A549 (cell line): ENCODE results near the gene ALOX5. TPM values are rescaled to one million over a fixed set of nuclear protein-coding genes. Genes with fewer than 3 reads are reported as not detected.

Experiments
- ATAC-seq, 2 experiments: fragments of 200-7000 bp in 1 of 2; fragments of >200 bp in 1 of 2; cut with Nextera tagmentation in 1 of 2; cut with Tn5 transposase in 1 of 2; 3 replicates each; pipeline versions ENCODE4 v1.8.0 to v1.9.1; 2018 to 2020; ENCODE audit warnings: mild to moderate bottlenecking in 1 of 2, moderate library complexity in 1 of 2
- CTCF ChIA-PET: fragments of 300-600 bp; sonication (Branson Sonifier 250); formaldehyde crosslinking; extraction: SDS; loops from one replicate; lab custom pipeline; 2021; ENCODE audit warnings: antibody characterized with exemption, inconsistent platforms; lab: Yijun Ruan, JAX
- POLR2A ChIA-PET: fragments of 350-600 bp; formaldehyde crosslinking; extraction: SDS; loops from one replicate; lab custom pipeline; 2021; ENCODE audit warnings: antibody characterized with exemption, inconsistent platforms; lab: Yijun Ruan, JAX
- DNase-seq, 2 experiments: peaks; one replicate each; pipeline versions ENCODE4 v3.0.0 to v3.0.0-alpha.2; 2011 to 2016; ENCODE audit warnings: low read depth in 1 of 2, low spot score in 1 of 2
- FAIRE-seq: peaks from 2 replicates; lab custom pipeline; 2011; peaks lifted over from hg19 to GRCh38; lab: Jason Lieb, UNC
- H3K27ac ChIP-seq, 2 experiments: fragments of >200 bp; sonication (Bioruptor Twin); formaldehyde crosslinking; 3 replicates each; pipeline ENCODE4 v1.5.1; 2016 to 2017
- H3K4me1 ChIP-seq: fragments of >200 bp; sonication (Bioruptor Twin); formaldehyde crosslinking; 3 replicates; pipeline ENCODE4 v1.6.1; 2016
- H3K4me2 ChIP-seq: fragments of >200 bp; sonication (Bioruptor Twin); formaldehyde crosslinking; 3 replicates; pipeline ENCODE4 v1.6.1; 2016
- H3K4me3 ChIP-seq: fragments of >200 bp; sonication (Bioruptor Twin); formaldehyde crosslinking; 3 replicates; pipeline ENCODE4 v1.5.1; 2016
- H3K9me3 ChIP-seq: fragments of >200 bp; sonication (Bioruptor Twin); formaldehyde crosslinking; 3 replicates; pipeline ENCODE4 v1.6.1; 2016
- ATOH8 ChIP-seq: fragments of 250-450 bp; sonication (Bioruptor Pico); IDR thresholded peaks from 2 replicates; pipeline ENCODE4 v1.5.0; 2020; ENCODE audit warnings: low read depth, mild to moderate bottlenecking, moderate library complexity
- BHLHE40 ChIP-seq: IDR thresholded peaks from 2 replicates; pipeline ENCODE4 v1.6.1; 2012; ENCODE audit warnings: low read depth, low read length, inconsistent platforms
- CHD2 ChIP-seq: fragments of 150-350 bp; IDR thresholded peaks from 2 replicates; pipeline ENCODE4 v1.6.1; 2014; ENCODE audit warnings: low read length; ENCODE audit not compliant: partially characterized antibody
- CHD4 ChIP-seq: fragments of 200-600 bp; sonication (generic); IDR thresholded peaks from 2 replicates; pipeline ENCODE4 v1.6.1; 2016; ENCODE audit warnings: antibody characterized with exemption, mild to moderate bottlenecking, borderline replicate concordance
- E2F6 ChIP-seq: IDR thresholded peaks from 2 replicates; pipeline ENCODE4 v1.6.1; 2012; ENCODE audit warnings: low read depth, borderline replicate concordance
- EHF ChIP-seq: fragments of 250-450 bp; sonication (Bioruptor Pico); IDR thresholded peaks from 2 replicates; pipeline ENCODE4 v1.5.0; 2020; ENCODE audit warnings: mild to moderate bottlenecking
- EHMT2 ChIP-seq: fragments of 200-600 bp; sonication (generic); IDR thresholded peaks from 2 replicates; pipeline ENCODE4 v1.6.1; 2016; ENCODE audit warnings: antibody characterized with exemption, low read depth, mild to moderate bottlenecking, moderate library complexity
- ELK1 ChIP-seq: fragments of 150-350 bp; IDR thresholded peaks from 2 replicates; pipeline ENCODE4 v1.6.1; 2014; ENCODE audit warnings: low read depth, mild to moderate bottlenecking, low read length
- ESRRA ChIP-seq: fragments of 150-350 bp; IDR thresholded peaks from 2 replicates; pipeline ENCODE4 v1.6.1; 2014; ENCODE audit warnings: mild to moderate bottlenecking, low read length, borderline replicate concordance
- FOSL2 ChIP-seq, 2 experiments: fragments of 450-650 bp in 1 of 2; fragments of >200 bp in 1 of 2; sonication (Bioruptor Twin) in 1 of 2; formaldehyde crosslinking; IDR thresholded peaks; 2 replicates each; pipeline versions ENCODE4 v1.5.0 to v1.6.1; 2016 to 2020; ENCODE audit warnings: mild to moderate bottlenecking in 1 of 2, moderate library complexity in 1 of 2
- HES2 ChIP-seq: fragments of >200 bp; sonication (Bioruptor Twin); formaldehyde crosslinking; IDR thresholded peaks from 2 replicates; pipeline ENCODE4 v1.6.1; 2016
- HEYL ChIP-seq: fragments of 250-450 bp; sonication (Bioruptor Pico); IDR thresholded peaks from 2 replicates; pipeline ENCODE4 v1.8.0; 2021; ENCODE audit warnings: mild to moderate bottlenecking, moderate library complexity
- HMGXB4 ChIP-seq: fragments of 250-450 bp; sonication (Bioruptor Pico); IDR thresholded peaks from 2 replicates; pipeline ENCODE4 v1.5.0; 2021; ENCODE audit warnings: mild to moderate bottlenecking, moderate library complexity, borderline replicate concordance
- JUN ChIP-seq, 2 experiments: fragments of >200 bp; sonication (Bioruptor Twin); formaldehyde crosslinking; IDR thresholded peaks; 2 replicates in 1 of 2; 3 replicates in 1 of 2; pipeline ENCODE4 v1.6.1; 2016 to 2017
- KDM1A ChIP-seq: fragments of 200-600 bp; sonication (generic); IDR thresholded peaks from 2 replicates; pipeline ENCODE4 v1.6.1; 2016; ENCODE audit warnings: low read depth, mild to moderate bottlenecking
- MAX ChIP-seq: IDR thresholded peaks from 2 replicates; pipeline ENCODE4 v1.6.1; 2012
- MAZ ChIP-seq: fragments of 150-350 bp; IDR thresholded peaks from 2 replicates; pipeline ENCODE4 v1.6.1; 2014; ENCODE audit warnings: antibody characterized with exemption, low read depth, low read length, borderline replicate concordance
- NPAS2 ChIP-seq: fragments of 250-450 bp; sonication (Bioruptor Pico); IDR thresholded peaks from 2 replicates; pipeline ENCODE4 v1.8.0; 2022; ENCODE audit warnings: mild to moderate bottlenecking, moderate library complexity, borderline replicate concordance
- POLR2A ChIP-seq: IDR thresholded peaks from 2 replicates; pipeline ENCODE4 v1.6.1; 2012; ENCODE audit warnings: mild to moderate bottlenecking, low read length
- RAD21 ChIP-seq, 2 experiments: fragments of >200 bp in 1 of 2; sonication (Bioruptor Twin) in 1 of 2; formaldehyde crosslinking in 1 of 2; IDR thresholded peaks in 1 of 2; conservative IDR thresholded peaks in 1 of 2; 2 replicates in 1 of 2; 3 replicates in 1 of 2; pipeline ENCODE4 v1.6.1; 2012 to 2018; ENCODE audit warnings: inconsistent platforms in 1 of 2
- RARB ChIP-seq: fragments of 250-450 bp; sonication (Bioruptor Pico); IDR thresholded peaks from 2 replicates; pipeline ENCODE4 v1.8.0; 2021; ENCODE audit warnings: mild to moderate bottlenecking, moderate library complexity
- RCOR1 ChIP-seq: fragments of 150-350 bp; IDR thresholded peaks from 2 replicates; pipeline ENCODE4 v1.6.1; 2014; ENCODE audit warnings: antibody characterized with exemption, low read length, low read depth
- SREBF2 ChIP-seq: fragments of 450-650 bp; IDR thresholded peaks from 2 replicates; pipeline ENCODE4 v1.6.1; 2014; ENCODE audit warnings: mild to moderate bottlenecking, moderate library complexity
- TP53 ChIP-seq: fragments of 250-450 bp; sonication (Bioruptor Pico); IDR thresholded peaks from 2 replicates; pipeline ENCODE4 v1.5.0; 2021; ENCODE audit warnings: mild to moderate bottlenecking, moderate library complexity
- ZC3H11A ChIP-seq: fragments of 450-650 bp; IDR thresholded peaks from 2 replicates; pipeline ENCODE4 v1.6.1; 2014; ENCODE audit warnings: antibody characterized with exemption, mild to moderate bottlenecking
- ZFP36 ChIP-seq: fragments of 450-650 bp; IDR thresholded peaks from 2 replicates; pipeline ENCODE4 v1.6.1; 2014; ENCODE audit warnings: borderline replicate concordance; ENCODE audit not compliant: partially characterized antibody
- ZNF302 ChIP-seq: fragments of 250-450 bp; sonication (Bioruptor Pico); IDR thresholded peaks from 2 replicates; pipeline ENCODE4 v1.9.0; 2021; ENCODE audit warnings: inconsistent platforms, mild to moderate bottlenecking, moderate library complexity
- ZSCAN20 ChIP-seq: fragments of 250-450 bp; sonication (Bioruptor Pico); IDR thresholded peaks from 2 replicates; pipeline ENCODE4 v1.8.0; 2022; ENCODE audit warnings: mild to moderate bottlenecking, moderate library complexity
- WGBS: methylation state at CpG from one replicate; pipeline ENCODE4 v1.1.6; 2017; ENCODE audit errors: missing lambda C conversion rate; 5-methylcytosine and 5-hydroxymethylcytosine counted together
- polyA plus RNA-seq, 4 experiments: library from polyadenylated mRNA; depleted of rRNA in 3 of 4; stranded (reverse); fragments of >200 nt; fragmentation: RNase III in 1 of 4; extraction: RNeasy Plus Mini Kit Qiagen cat#74134 plus additional on column Dnase treatment in 1 of 4; gene quantifications; 2 replicates in 3 of 4; 3 replicates in 1 of 4; pipeline ENCODE4 v1.2.3, GENCODE V29; 2011 to 2017

Gene ALOX5
- polyA plus RNA-seq, 2 of the 4 experiments (the other 2 are of a cell fraction) = 0.18 to 0.40 TPM

- ATAC-seq (no peak), DNase-seq (no peak), FAIRE-seq (no peak)
- TF ChIP-seq HMGXB4 (CRISPR knock-in tag) = no peak
- no peak for TF ChIP-seq ZC3H11A
- TF ChIP-seq ZSCAN20 = no peak
- no peak for TF ChIP-seq ELK1
- no peak for TF ChIP-seq MAZ
- TF ChIP-seq JUN (IDR thresholded peaks at IDR 0.05) = no peak
- TF ChIP-seq ZNF302 (CRISPR knock-in tag) = no peak
- TF ChIP-seq SREBF2 = no peak
- TF ChIP-seq RAD21 (conservative IDR thresholded peaks at IDR 0.05 in 1 of 2, IDR thresholded peaks at IDR 0.05 in 1 of 2) = no peak
- TF ChIP-seq HES2 = no peak
- no peak for TF ChIP-seq NPAS2 (CRISPR knock-in tag)
- no peak for TF ChIP-seq BHLHE40
- TF ChIP-seq FOSL2 (IDR thresholded peaks at IDR 0.05) = no peak
- no peak for TF ChIP-seq FOSL2 (CRISPR knock-in tag; IDR thresholded peaks at IDR 0.05)
- no peak for TF ChIP-seq ESRRA
- TF ChIP-seq EHMT2 = no peak
- TF ChIP-seq RARB = no peak
- Histone ChIP-seq H3K4me1 (no peaks in the 10 kb centered on the region), H3K27ac (no peak overlapping the region), H3K9me3 (no peaks in the 10 kb centered on the region), H3K4me3 (no peak overlapping the region), H3K4me2 (no peak overlapping the region)
- WGBS = 73% methylated on average over 8 of the region's 9 CpGs
- POLR2A ChIA-PET = no interaction called here
- CTCF ChIA-PET = interaction anchor here (0.9 to 4.6 kb wide), 4 partner anchors 9 to 204 kb away, joined by 3 to 30 read pairs (median 4); no protein-coding TSS in a partner anchor
Measured at GRCh38 chr10:45453639-45454255, 79.7 kb downstream of the ALOX5 start.

DNA sequence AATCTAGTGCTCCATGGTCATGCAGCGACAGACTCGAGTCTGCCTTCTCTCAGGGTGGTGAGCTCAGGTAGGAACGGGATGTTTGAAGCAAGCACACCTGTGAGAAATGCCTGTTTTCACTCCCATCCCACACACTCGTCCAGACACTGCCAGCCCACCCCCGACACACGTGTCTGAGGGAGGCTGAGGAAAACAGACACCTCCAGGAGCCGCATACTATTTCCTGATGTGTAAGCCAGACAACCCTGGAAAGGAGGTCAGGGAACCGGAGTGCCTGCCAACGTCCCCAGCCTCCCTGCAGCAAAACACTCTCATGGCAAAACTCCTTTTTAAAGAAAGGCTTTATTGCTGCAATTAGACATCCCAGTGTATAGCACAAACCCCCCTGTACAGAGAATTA, 80.2 kb downstream of the ALOX5 start:
- Histone ChIP-seq H3K4me3 (no peak overlapping the region), H3K9me3 (no peaks in the 10 kb centered on the region), H3K27ac (no peak overlapping the region), H3K4me1 (no peaks in the 10 kb centered on the region), H3K4me2 (no peak overlapping the region)
- FAIRE-seq (no peak), ATAC-seq (no peak), DNase-seq (no peak)
- POLR2A ChIA-PET = no interaction called here
- 68% methylated on average over 9 of the region's 9 CpGs for WGBS
- TF ChIP-seq ZFP36 (no peak), CHD4 (no peak), HEYL (CRISPR knock-in tag) (no peak), POLR2A (no peak)
- CTCF ChIA-PET = interaction anchor here (1.2 to 4.6 kb wide), 3 partner anchors 11 to 204 kb away, joined by 4 to 30 read pairs (median 4); no protein-coding TSS in a partner anchor

- ATAC-seq (no peak), DNase-seq (no peak), FAIRE-seq (no peak)
- H3K27ac ChIP-seq = no peak overlapping the region
- H3K4me3 ChIP-seq = no peak overlapping the region
- H3K4me1 ChIP-seq = no peaks in the 10 kb centered on the region
- POLR2A ChIA-PET = no interaction called here
- CTCF ChIA-PET = interaction anchor here (4.6 kb wide), 1 partner anchor 10 kb away, joined by 30 read pairs; no protein-coding TSS in a partner anchor
- 34% methylated on average over 3 of the region's 3 CpGs for WGBS
- no peak overlapping the region for H3K4me2 ChIP-seq
- H3K9me3 ChIP-seq = no peaks in the 10 kb centered on the region
- TF ChIP-seq TP53 (CRISPR knock-in tag) (no peak), RCOR1 (no peak), MAX (no peak), EHF (CRISPR knock-in tag) (no peak), CHD2 (no peak), ATOH8 (CRISPR knock-in tag) (no peak), E2F6 (no peak), KDM1A (no peak), POLR2A (no peak), HMGXB4 (CRISPR knock-in tag) (no peak)
Measured at GRCh38 chr10:45454859-45455258, 80.8 kb downstream of the ALOX5 start.
